Measurements from ENCODE around the gene ZNF500. TPM values are rescaled to one million over a fixed set of nuclear protein-coding genes. Genes with fewer than 3 reads are reported as not detected.

The ZNF500 gene
- total RNA-seq, 1 donor from 2014 or later: 5.4 TPM

DNA sequence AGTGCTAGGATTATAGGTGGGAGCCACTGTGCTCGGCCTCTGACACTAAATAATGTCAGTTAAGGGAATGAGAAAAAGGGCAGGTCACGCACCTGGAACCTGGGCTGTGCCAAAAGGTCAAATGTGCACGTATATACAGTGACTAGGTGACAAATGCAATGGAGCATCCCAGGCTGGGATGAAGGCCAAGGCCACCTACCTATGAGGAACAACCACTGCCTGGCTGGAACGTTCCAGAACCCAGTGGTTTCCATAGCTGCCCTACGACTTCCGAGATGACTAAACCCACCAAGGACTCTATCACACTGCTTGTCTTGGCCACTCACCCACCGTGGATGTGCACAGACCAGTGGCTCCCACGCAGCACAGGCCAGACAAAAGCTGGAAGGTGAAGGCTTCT lies 16.1 kb downstream of the ZNF500 start:
- no peak for DNase-seq
- Histone ChIP-seq H3K27ac (replicated peaks) (no peak overlapping the region), H3K27me3 (ENCODE audit: low read depth) (no peaks in the 10 kb centered on the region), H3K9me3 (replicated peaks) (peaks cover 5% of the 10 kb centered on the region), H3K4me3 (no peak overlapping the region), H3K36me3 (peaks cover 71% of the 10 kb centered on the region), H3K4me1 (no peaks in the 10 kb centered on the region)
- intact Hi-C loops (cut with micrococcal nuclease): no loop called here
- TF ChIP-seq CTCF (IDR thresholded peaks at IDR 0.05; ENCODE audit: borderline replicate concordance): no peak

DNA sequence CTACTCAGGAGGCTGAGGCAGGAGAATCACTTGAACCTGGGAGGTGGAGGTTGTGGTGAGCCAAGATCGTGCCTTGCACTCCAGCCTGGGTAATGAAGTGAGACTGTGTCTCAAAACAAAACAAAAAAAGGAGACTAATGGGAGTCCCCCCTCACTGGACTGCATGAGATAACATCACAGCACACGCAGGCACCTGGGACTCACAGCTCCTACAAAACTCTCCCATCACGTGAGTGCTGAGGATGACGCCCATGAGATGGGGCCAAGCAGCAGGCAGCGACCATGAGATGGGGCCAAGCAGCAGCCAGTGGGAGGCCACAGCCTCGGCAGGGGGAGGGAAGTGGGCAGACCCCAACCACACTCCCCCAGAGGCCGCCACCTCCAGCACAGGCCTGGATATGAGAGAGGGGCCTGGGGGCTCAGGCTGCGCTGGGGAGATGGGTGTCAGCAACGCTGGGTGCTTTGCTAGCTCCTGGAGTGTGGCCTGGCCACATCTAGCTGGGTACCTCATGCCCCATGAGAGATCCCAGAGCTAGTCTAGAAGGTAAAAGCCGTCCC lies 17.2 kb downstream of the ZNF500 start:
- TF ChIP-seq CTCF (IDR thresholded peaks at IDR 0.05; ENCODE audit: borderline replicate concordance): no peak
- Histone ChIP-seq H3K36me3 (peaks cover 60% of the 10 kb centered on the region), H3K9me3 (replicated peaks) (peaks cover under 1% of the 10 kb centered on the region), H3K27me3 (ENCODE audit: low read depth) (no peaks in the 10 kb centered on the region), H3K4me1 (no peaks in the 10 kb centered on the region), H3K4me3 (no peak overlapping the region), H3K27ac (replicated peaks) (no peak overlapping the region)
- intact Hi-C loops (cut with micrococcal nuclease): no loop called here
- DNase-seq: no peak

- H3K36me3 ChIP-seq: peaks cover 51% of the 10 kb centered on the region
Observed at GRCh38 chr16:4748682-4749411, 18.1 kb downstream of the ZNF500 start.

GRCh38 chr16:4747906-4748681 lies 18.9 kb downstream of the ZNF500 start:
- intact Hi-C loops (cut with micrococcal nuclease): no loop called here
- DNase-seq: no peak
- Histone ChIP-seq H3K27ac (replicated peaks) (no peak overlapping the region), H3K9me3 (replicated peaks) (no peaks in the 10 kb centered on the region), H3K36me3 (peaks cover 43% of the 10 kb centered on the region), H3K4me1 (peaks cover 6% of the 10 kb centered on the region), H3K4me3 (no peak overlapping the region), H3K27me3 (ENCODE audit: low read depth) (no peaks in the 10 kb centered on the region)
- TF ChIP-seq CTCF (IDR thresholded peaks at IDR 0.05; ENCODE audit: borderline replicate concordance): no peak

More at GRCh38 chr16:4748682-4749411, 18.1 kb downstream of the ZNF500 start:
- Histone ChIP-seq H3K27me3 (ENCODE audit: low read depth) (no peaks in the 10 kb centered on the region), H3K4me1 (no peaks in the 10 kb centered on the region), H3K4me3 (no peak overlapping the region), H3K9me3 (replicated peaks) (no peaks in the 10 kb centered on the region), H3K27ac (replicated peaks) (no peak overlapping the region)
- intact Hi-C loops (cut with micrococcal nuclease): no loop called here
- TF ChIP-seq CTCF (IDR thresholded peaks at IDR 0.05; ENCODE audit: borderline replicate concordance): no peak
- DNase-seq: no peak

GRCh38 chr16:4746991-4747574 lies 19.9 kb downstream of the ZNF500 start:
- intact Hi-C loops (cut with micrococcal nuclease): no loop called here
- H3K27me3 ChIP-seq (ENCODE audit: low read depth): no peaks in the 10 kb centered on the region
- no peak overlapping the region for H3K27ac ChIP-seq (replicated peaks)
- no peak for TF ChIP-seq CTCF (IDR thresholded peaks at IDR 0.05; ENCODE audit: borderline replicate concordance)
- H3K4me3 ChIP-seq: no peak overlapping the region
- H3K9me3 ChIP-seq (replicated peaks): no peaks in the 10 kb centered on the region
- H3K4me1 ChIP-seq: peaks cover 11% of the 10 kb centered on the region
- DNase-seq: no peak
- peaks cover 33% of the 10 kb centered on the region for H3K36me3 ChIP-seq
